GM18867 (cell line): ENCODE results near the gene MLLT10.
"Not testable (repeated sequence)": the region's sequence is repeated elsewhere in the genome, so short reads cannot be mapped to it uniquely, and the experiment has no call there.

Experiments
- ATAC-seq: cut with Tn5 transposase; IDR thresholded peaks from one replicate; pipeline ENCODE4 v1.9.1; 2021; ENCODE audit warnings: mild to moderate bottlenecking, moderate library complexity; ENCODE audit not compliant: unreplicated experiment

Gene MLLT10

DNA sequence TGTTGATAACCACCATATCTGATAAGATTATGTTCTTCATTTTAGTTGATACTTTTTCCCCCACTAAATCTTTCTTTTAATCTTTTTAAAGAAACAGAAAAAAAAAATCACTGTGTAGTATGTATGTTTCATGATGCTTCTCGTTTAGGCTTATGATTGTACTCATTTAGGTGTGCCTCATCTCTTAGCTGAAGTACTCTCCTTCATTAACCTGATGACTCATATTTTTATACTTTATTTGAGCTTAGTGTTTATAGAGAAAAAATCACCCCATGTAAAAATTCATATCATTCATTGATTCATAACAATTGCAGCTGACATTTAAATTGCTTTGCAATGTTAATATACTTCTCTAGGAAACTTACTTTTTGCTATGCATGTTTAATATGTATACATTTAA, 158.9 kb downstream of the MLLT10 start:
- no peak for ATAC-seq

GRCh38 chr10:21693418-21693817, 159.4 kb downstream of the MLLT10 start:
- no peak for ATAC-seq

- no peak for ATAC-seq
Observed at GRCh38 chr10:21694631-21695030, 160.6 kb downstream of the MLLT10 start.

DNA sequence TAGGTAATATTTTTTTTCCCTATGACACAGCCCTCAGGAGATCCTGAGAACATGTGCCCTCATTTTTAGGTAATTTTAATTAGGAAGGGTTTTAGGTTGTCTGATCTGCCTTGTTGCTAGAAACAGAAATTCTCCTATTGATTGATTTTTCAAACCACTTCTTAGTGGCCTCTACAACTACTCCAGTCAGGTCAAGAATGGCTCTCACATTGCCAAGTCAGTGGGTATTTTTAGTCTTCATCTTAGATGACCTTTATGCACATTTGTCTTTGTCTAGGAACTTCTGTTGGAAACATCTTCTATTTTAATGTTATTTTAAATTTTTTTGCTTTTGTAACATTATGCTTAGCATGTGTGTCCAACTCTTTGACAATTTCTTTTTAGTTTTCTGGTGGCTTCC, 162.3 kb downstream of the MLLT10 start:
- no peak for ATAC-seq

DNA sequence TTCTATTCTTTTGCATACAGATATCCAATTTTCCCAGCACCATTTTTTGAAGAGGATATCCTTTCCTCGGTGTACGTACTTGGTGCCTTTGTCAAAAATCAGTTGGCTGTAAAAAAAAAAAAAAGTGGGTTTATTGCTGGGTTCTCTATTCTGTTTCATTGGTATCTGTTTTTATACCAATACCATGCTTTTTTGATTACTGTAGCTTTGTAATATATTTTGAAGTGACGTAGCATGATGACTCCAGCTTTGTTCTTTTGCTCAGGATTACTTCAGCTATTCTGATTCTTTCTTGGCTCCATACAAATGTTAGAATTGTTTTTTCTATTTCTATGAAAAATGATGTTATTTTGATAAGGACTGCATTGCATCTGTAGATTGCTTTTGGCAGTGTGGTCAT, 165.5 kb downstream of the MLLT10 start:
- ATAC-seq: no peak

- ATAC-seq: no peak
Observed at GRCh38 chr10:21700474-21700873, 166.4 kb downstream of the MLLT10 start.

DNA sequence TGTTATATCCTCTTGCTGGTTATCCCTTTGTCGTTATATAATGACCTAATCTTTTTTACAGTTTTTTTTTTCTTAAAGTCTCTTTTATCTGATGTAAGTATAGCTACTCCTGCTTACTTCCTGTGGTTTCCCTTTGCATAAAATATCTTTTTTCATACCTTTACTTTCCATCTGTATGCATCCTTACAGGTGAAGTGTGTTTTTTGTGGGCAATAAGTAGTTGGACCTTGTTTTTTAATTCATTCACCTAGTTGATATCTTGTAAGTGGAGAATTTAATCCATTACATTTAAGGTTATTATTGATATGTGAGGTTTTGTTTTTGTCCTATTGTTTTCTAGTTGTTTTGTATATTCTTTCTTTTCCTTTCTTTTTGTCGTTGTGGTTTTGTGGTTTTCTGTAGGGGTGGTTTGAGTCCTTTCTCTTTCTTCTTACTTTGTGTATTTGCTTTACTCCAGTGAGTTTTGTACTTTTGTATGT, 168.6 kb downstream of the MLLT10 start:
- ATAC-seq: peak; percentile 83

DNA sequence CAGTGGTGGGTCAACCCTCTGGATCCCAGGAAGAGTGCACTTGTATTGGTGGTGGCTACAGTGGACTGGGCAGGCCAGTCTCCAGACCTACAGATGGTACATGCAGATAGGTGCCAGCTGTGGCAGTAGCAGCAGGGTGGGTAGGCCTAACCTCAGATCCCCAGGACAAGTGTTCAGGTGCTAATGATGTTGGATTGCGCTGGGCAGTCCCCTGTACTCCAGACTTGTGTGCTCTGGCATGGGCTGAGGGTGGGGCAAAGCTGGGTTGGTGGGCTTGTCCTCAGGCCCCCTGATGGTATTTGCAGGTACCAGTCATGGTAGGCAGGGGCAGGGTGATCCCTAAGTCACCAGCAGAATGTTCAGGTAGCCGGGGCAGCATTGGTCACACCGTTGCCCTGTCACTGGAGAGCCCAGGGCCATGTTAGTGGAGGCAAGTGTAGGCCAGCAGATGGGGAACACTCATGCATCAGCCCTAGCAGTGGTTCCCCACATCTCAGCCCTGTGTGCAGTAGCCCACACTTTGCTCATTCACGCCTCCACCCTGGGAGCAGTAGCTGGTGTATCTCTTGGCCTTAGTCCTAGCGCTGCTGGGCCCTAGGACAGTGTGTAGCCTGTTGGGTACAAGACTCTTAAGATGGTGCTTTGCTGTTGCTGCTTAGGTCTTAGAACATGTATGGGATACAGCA, 171.3 kb downstream of the MLLT10 start:
- ATAC-seq: no peak

- ATAC-seq: no peak
Observed at GRCh38 chr10:21705828-21706176, 171.8 kb downstream of the MLLT10 start.

DNA sequence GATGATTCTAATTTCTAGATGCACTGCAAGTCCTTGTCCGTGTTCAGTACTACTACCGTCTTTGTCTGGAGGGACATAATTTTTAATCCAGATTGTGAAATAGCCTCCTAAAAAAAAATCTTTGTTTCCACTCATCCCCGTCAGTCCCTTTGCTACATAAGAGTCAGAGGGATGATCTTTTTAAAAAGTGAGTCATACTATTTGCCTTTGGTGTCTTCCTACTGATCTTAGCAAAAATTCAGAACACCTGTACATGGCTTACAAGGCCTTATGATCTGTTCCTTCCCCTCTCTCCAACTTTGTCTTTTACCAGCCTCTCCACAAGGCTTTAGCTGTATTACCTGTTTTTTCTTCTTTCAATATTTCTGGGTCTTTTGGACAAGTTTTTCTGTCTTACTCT, 173.5 kb downstream of the MLLT10 start:
- ATAC-seq: no peak

- no peak for ATAC-seq
Observed at GRCh38 chr10:21712975-21713374, 178.9 kb downstream of the MLLT10 start.

DNA sequence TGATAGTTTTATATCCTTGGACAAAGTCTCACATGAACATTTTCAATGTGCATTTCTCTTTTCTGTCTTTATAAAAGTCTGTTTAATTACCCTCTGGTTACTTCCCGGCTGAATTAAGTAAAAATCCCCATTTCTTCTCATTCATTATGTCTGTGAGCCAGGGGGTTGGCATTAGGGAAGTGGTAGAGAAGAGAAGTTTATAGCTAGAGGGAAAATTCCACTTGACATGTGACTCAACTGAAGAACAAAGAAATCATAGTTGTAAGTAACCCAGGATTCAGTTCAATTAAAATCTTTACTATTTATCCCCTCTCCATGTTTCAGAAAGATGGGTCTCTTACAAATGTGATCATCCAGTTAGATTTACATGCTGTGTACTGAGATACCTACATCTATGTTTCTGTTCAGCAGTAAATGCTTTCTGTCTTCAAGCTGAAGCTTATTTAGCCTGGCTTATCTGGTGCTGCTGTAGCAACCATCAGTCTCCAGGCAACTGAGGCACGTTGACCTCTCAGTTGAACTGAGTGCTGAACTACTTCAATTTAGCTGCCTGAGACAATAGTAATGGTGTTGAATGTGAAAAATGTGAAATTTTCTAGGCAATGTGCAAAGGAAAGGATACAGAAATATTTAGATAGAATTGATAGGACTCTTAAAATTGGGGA, 181.6 kb downstream of the MLLT10 start:
- ATAC-seq: no peak

GRCh38 chr10:21717437-21718054, 183.5 kb downstream of the MLLT10 start:
- not testable (repeated sequence) for ATAC-seq

DNA sequence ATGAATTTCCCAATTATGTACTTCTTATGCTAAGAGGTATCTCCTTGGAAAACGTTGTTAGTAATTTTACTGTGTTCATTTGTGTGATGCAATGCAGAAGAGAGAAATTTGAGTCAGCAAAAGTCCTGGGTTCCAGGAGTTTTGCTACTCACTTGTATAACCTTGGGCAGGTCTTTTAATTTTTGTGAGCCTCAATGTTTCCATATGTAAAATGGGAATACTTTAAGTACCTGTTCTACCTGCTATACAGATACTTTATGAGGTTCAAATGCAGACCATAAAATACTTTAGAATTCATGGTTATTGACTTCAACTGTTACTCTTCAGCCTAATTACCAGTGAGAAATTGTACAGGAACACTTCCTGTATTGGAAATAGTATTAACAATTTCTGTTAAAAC, 185.5 kb downstream of the MLLT10 start:
- ATAC-seq: no peak

- peak; percentile 56 for ATAC-seq
Observed at GRCh38 chr10:21720090-21720489, 186.1 kb downstream of the MLLT10 start.

DNA sequence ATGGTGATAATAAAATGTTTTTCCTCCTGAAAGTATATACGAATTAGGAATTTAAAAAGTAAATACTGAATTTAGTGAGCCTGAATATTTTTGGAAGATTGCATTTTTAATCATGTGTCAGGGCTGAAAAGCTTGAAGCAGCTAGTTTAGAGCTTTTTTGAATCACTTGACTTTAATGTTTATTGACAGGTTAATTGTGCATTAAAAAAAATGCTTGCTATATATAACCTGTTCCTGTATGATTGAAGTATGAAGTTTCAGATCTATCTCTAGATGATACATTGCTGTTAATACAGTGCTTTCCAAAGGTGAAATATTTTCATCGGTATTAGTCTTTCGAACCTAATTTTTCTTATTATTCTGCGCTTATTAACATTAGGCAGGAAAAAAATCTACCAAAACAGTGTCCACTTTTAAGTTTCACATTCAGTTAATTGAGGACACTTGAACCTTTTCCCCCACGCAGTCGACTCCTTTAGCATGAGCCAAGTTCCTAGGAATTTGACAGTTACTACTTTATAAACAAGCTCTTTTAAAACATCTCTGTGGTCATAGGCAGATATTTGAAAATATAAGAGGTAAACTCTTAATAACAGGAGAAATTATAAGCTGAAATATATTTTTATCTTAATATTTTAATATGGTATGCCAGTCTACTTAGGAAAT, 187.1 kb downstream of the MLLT10 start:
- no peak for ATAC-seq

- ATAC-seq: no peak
Observed at GRCh38 chr10:21722209-21722608, 188.2 kb downstream of the MLLT10 start.

DNA sequence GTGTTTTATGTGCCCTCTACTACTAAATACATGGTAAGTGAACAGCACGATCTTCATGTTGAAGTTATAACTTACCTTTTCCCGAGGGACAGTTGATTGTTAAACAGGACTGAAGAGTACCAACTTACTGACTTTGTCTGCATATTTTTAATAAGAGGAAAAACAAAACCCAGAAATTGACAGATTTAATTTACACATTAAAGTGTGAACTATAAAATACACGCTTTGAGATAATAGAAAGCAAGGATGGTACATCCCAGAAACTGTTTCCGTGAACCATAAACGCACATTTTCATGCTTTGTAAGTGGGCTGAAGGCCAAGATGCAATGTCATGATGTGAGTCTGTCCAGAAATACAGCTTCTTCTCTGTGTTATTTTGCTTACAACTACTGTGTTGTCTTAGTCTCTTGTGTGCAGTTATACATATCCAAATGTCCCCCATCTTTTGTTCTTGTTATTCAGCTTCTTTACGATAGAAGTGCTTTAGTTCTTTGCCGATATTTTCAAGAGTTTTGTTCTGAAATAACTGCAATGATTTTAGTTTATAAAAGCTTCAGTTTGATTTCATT, 190.1 kb downstream of the MLLT10 start:
- ATAC-seq: no peak

DNA sequence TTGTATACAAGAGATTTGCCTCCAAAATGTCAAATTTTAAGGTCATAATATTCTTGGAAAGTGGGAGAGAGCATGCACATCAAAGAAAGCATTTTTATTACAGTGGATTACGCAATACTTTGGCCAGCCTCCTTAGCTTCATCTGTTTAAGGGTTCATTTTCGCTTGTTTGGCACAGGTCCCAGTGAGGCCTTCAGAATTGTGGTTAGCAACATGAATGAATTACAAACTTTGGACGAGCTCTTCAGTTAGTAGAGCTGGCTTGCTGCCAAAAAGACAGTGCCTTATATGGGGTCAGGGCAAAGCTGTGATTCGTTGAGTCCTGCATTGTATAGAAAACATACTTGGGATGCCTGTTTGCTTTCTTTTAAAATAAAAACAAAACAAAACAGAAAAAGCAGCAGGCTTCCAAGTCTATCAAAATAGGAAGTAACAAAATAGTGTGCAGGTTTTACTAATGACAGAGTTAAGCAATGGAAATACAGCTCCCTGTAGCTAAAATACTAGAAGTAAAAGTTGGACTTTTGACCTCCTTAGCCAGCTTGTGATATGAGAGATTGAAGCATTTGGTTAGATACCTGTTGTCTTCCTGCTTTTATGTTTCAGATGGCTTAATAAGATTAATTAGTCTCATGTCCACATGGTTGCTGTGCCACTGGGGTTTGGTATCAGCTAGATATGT, 190.8 kb downstream of the MLLT10 start:
- ATAC-seq: peak; percentile 84

DNA sequence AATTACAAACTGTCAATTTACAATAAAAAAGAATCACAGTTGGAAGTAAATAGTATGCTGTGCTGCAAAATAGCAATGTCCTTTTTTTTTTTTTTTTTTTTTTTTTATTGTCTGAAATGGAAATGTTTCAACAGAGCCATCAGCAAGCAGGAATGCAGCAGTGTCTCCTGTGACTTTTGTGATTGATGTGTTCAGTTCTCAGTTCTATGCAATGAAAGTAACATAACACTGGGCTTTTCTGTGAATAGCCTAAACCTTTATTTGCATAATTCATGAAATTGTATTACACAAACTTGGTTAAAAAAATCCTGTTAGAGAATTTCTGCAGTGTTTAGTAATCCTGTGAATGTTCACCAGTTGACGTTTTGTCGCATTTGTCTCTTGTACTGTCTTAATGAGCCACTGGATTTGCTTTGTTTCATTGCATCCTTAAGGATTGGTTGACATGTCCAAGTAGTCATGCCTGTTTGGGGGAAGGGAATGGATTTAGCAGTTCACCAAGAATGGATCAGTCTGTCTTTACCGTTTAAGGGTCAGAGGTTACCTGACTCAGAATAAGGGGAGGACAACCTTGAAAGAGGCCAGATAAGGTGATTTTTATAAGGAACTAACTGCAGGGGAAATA, 192.7 kb downstream of the MLLT10 start:
- ATAC-seq: no peak
